ENCODE measurements around the gene ROMO1. TPM values are rescaled to one million over a fixed set of nuclear protein-coding genes. Genes with fewer than 3 reads are reported as not detected.
A peak's percentile ranks its signal among the peaks of the same experiment; 100 is the strongest.
"Not testable (repeated sequence)": the region's sequence is repeated elsewhere in the genome, so short reads cannot be mapped to it uniquely, and the experiment has no call there.

ROMO1 gene
- polyA plus RNA-seq, 2 of the 4 experiments (the other 2 are of a cell fraction): 201 to 430 TPM

DNA sequence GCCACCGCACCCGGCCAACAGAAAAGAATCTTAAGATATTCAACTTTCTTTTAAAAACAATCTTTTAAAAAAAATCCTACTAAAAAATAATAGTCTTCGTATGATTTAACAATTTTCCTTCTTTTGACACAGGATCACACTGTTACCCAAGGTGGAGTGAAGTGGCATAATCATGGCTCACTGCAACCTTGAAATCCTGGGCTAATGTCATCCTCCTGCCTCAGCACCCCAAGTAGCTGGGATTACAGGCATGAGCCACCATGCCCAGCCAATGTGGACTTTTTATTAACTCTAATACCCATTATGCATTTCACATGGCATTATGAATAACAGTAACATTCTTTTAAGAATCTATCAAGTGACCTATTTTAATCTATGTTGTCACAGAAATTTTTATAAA lies 22.0 kb downstream of the ROMO1 start:
- POLR2A ChIA-PET: interaction anchor here (0.6 to 1.4 kb wide), 2 partner anchors 14 to 19 kb away, joined by 3 read pairs; no protein-coding TSS in a partner anchor

DNA sequence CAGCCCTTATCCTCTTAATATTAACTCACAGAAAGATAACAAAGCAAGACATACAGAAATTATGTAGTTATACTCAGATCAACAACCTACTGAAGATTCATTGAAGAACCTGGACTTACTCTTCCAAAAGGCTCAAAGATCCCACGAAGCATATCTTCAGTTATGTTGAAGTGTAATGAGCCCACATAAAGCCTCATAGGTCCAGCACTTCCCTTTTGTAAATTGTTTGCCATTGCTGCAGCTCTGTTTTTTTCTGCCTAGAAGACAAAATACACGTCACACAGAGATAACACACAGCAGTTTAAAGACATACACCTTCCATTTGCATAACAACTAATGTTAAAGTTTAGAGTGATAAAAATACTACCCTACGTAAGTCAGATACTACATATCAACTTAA lies 22.4 kb downstream of the ROMO1 start:
- FAIRE-seq: no peak
- ATAC-seq: no peak

More for the DNA sequence above, 22.0 kb downstream of the ROMO1 start:
- WGBS (ENCODE audit: missing lambda C conversion rate): 92% methylated on average over 3 of the region's 3 CpGs
- no peak for DNase-seq (ENCODE audit: low read depth in 1 of 2, low spot score in 1 of 2)
- Histone ChIP-seq H3K27ac (no peak overlapping the region), H3K4me1 (no peaks in the 10 kb centered on the region), H3K4me3 (no peak overlapping the region), H3K4me2 (no peak overlapping the region), H3K9me3 (no peaks in the 10 kb centered on the region)
- ATAC-seq: no peak
- 0 out of 2 replicates have a peak, but pooled peaks have one; percentile 53 for TF ChIP-seq TFCP2L1 (CRISPR knock-in tag; IDR thresholded peaks at IDR 0.05)
- 0 out of 5 replicates have a peak, but pooled peaks of 1 of the 2 experiments have one; percentile 19 for TF ChIP-seq JUN (IDR thresholded peaks at IDR 0.05)
- TF ChIP-seq FOSB (CRISPR knock-in tag; IDR thresholded peaks at IDR 0.05): 0 out of 2 replicates have a peak, but pooled peaks have one; percentile 23
- TF ChIP-seq, protein P1, sequence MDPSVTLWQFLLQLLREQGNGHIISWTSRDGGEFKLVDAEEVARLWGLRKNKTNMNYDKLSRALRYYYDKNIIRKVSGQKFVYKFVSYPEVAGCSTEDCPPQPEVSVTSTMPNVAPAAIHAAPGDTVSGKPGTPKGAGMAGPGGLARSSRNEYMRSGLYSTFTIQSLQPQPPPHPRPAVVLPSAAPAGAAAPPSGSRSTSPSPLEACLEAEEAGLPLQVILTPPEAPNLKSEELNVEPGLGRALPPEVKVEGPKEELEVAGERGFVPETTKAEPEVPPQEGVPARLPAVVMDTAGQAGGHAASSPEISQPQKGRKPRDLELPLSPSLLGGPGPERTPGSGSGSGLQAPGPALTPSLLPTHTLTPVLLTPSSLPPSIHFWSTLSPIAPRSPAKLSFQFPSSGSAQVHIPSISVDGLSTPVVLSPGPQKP (IDR thresholded peaks at IDR 0.05; ENCODE audit: low read depth, low read length): no peak
- TF ChIP-seq MAFK (IDR thresholded peaks at IDR 0.05; ENCODE audit: partially characterized antibody): no peak
- CTCF ChIA-PET: no interaction called here
- FAIRE-seq: no peak

DNA sequence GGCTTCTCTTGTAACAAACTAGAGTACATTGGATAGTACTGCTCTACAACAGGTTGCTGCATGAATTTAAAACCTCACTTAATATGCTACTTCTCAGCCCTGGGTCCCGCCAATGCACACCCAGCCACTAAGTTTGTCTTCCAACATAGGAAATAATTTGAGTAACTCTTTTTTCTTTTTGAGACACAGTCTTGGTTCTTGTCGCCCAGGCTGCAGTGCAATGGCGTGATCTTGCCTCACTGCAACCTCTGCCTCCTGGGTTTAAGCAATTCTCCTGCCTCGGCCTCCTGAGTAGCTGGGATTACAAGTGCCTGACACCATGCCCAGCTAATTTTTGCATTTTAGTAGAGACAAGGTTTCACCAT lies 24.1 kb downstream of the ROMO1 start:
- not testable (repeated sequence) for H3K27ac ChIP-seq; FAIRE-seq; H3K4me2 ChIP-seq; H3K4me3 ChIP-seq; H3K4me1 ChIP-seq; H3K9me3 ChIP-seq; DNase-seq (ENCODE audit: low read depth in 1 of 2, low spot score in 1 of 2)
- 92% methylated on average over 4 of the region's 4 CpGs for WGBS (ENCODE audit: missing lambda C conversion rate)
- POLR2A ChIA-PET: interaction anchor here (1.0 to 1.2 kb wide), 2 partner anchors 9 to 19 kb away, joined by 3 to 5 read pairs; partner anchors contain the start of gene RBM39
- peak in 1 of 2 experiments; percentile 44; a peak in 2 of 6 replicates for ATAC-seq
- CTCF ChIA-PET: interaction anchor here (0.6 kb wide), 1 partner anchor 8 kb away, joined by 3 read pairs; no protein-coding TSS in a partner anchor

More for the DNA sequence above, 22.4 kb downstream of the ROMO1 start:
- TF ChIP-seq JUNB (IDR thresholded peaks at IDR 0.05): no peak
- TF ChIP-seq, protein P1 (IDR thresholded peaks at IDR 0.05; ENCODE audit: low read depth, low read length): no peak
- TF ChIP-seq MAZ (IDR thresholded peaks at IDR 0.05; ENCODE audit: borderline replicate concordance, low read depth, low read length): no peak
- TF ChIP-seq, protein P2, sequence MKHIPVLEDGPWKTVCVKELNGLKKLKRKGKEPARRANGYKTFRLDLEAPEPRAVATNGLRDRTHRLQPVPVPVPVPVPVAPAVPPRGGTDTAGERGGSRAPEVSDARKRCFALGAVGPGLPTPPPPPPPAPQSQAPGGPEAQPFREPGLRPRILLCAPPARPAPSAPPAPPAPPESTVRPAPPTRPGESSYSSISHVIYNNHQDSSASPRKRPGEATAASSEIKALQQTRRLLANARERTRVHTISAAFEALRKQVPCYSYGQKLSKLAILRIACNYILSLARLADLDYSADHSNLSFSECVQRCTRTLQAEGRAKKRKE (CRISPR knock-in tag; IDR thresholded peaks at IDR 0.05; ENCODE audit: low read depth): no peak
- no peak for TF ChIP-seq FOSL2 (IDR thresholded peaks at IDR 0.05)
- no peak for TF ChIP-seq FOSL2 (CRISPR knock-in tag; IDR thresholded peaks at IDR 0.05)
- no peak for TF ChIP-seq POLR2A (IDR thresholded peaks at IDR 0.05; ENCODE audit: low read length)
- TF ChIP-seq, protein P3, sequence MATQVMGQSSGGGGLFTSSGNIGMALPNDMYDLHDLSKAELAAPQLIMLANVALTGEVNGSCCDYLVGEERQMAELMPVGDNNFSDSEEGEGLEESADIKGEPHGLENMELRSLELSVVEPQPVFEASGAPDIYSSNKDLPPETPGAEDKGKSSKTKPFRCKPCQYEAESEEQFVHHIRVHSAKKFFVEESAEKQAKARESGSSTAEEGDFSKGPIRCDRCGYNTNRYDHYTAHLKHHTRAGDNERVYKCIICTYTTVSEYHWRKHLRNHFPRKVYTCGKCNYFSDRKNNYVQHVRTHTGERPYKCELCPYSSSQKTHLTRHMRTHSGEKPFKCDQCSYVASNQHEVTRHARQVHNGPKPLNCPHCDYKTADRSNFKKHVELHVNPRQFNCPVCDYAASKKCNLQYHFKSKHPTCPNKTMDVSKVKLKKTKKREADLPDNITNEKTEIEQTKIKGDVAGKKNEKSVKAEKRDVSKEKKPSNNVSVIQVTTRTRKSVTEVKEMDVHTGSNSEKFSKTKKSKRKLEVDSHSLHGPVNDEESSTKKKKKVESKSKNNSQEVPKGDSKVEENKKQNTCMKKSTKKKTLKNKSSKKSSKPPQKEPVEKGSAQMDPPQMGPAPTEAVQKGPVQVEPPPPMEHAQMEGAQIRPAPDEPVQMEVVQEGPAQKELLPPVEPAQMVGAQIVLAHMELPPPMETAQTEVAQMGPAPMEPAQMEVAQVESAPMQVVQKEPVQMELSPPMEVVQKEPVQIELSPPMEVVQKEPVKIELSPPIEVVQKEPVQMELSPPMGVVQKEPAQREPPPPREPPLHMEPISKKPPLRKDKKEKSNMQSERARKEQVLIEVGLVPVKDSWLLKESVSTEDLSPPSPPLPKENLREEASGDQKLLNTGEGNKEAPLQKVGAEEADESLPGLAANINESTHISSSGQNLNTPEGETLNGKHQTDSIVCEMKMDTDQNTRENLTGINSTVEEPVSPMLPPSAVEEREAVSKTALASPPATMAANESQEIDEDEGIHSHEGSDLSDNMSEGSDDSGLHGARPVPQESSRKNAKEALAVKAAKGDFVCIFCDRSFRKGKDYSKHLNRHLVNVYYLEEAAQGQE (IDR thresholded peaks at IDR 0.05): no peak
- no peak for TF ChIP-seq RAD21 (conservative IDR thresholded peaks at IDR 0.05 in 1 of 2, IDR thresholded peaks at IDR 0.05 in 1 of 2)
- no peak for TF ChIP-seq HOXB5 (CRISPR knock-in tag; IDR thresholded peaks at IDR 0.05)
- no peak for TF ChIP-seq HOXA7 (CRISPR knock-in tag; IDR thresholded peaks at IDR 0.05)
- TF ChIP-seq CHD2 (IDR thresholded peaks at IDR 0.05; ENCODE audit: low read length, partially characterized antibody): no peak
- no peak for TF ChIP-seq RNF2 (IDR thresholded peaks at IDR 0.05; ENCODE audit: borderline replicate concordance, low read depth)
- no peak for TF ChIP-seq RFX5 (IDR thresholded peaks at IDR 0.05)
- H3K4me1 ChIP-seq: no peaks in the 10 kb centered on the region
- ChIA-PET CTCF (no interaction called here), POLR2A (interaction anchor here (0.7 to 1.4 kb wide), 3 partner anchors 14 to 70 kb away, joined by 3 to 6 read pairs (median 3); partner anchors contain the start of gene RBM39)
- H3K27ac ChIP-seq: no peak overlapping the region
- H3K4me2 ChIP-seq: no peak overlapping the region
- no peaks in the 10 kb centered on the region for H3K9me3 ChIP-seq
- WGBS (ENCODE audit: missing lambda C conversion rate): 89% methylated on average over 3 of the region's 3 CpGs
- DNase-seq (ENCODE audit: low read depth in 1 of 2, low spot score in 1 of 2): no peak
- no peak overlapping the region for H3K4me3 ChIP-seq

All from A549 (cell line).